ENCODE data around the gene DRAXIN.

Gene DRAXIN

GRCh38 chr1:11691302-11691914 is at the start of gene DRAXIN:
TSS of gene DRAXIN (plus strand) at chr1:11691710. CDS start at chr1:11706259, 14,549 bp downstream.
- DNase-seq = peak in 2 of 58 donors; percentile 36 to 55

- DNase-seq = no peak
These were observed 49.7 kb upstream of the DRAXIN start for GRCh38 chr1:11641776-11642305.

GRCh38 chr1:11642418-11643017 is 49.0 kb upstream of the DRAXIN start:
- DNase-seq = peak in 41 of 58 donors; percentile 13 to 72 (median 40)

GRCh38 chr1:11643782-11644181 is 47.7 kb upstream of the DRAXIN start:
- no peak for DNase-seq

GRCh38 chr1:11645270-11645669 is 46.2 kb upstream of the DRAXIN start:
- DNase-seq = no peak

GRCh38 chr1:11645670-11646265 is 45.7 kb upstream of the DRAXIN start:
- DNase-seq = peak in 54 of 58 donors; percentile 27 to 93 (median 70)

- DNase-seq = no peak
These were observed 45.2 kb upstream of the DRAXIN start for GRCh38 chr1:11646317-11646716.

- peak in 3 of 58 donors; percentile 9 to 55 (median 26) for DNase-seq
These were observed 44.2 kb upstream of the DRAXIN start for GRCh38 chr1:11647333-11647732.

GRCh38 chr1:11648039-11648438 is 43.5 kb upstream of the DRAXIN start:
- DNase-seq = peak in 56 of 58 donors; percentile 36 to 97 (median 87)

GRCh38 chr1:11648732-11649158 is 42.8 kb upstream of the DRAXIN start:
- DNase-seq = peak in 13 of 58 donors; percentile 22 to 67 (median 46)

GRCh38 chr1:11649237-11649623 is 42.3 kb upstream of the DRAXIN start:
- DNase-seq = peak in 1 of 58 donors; percentile 51

- no peak for DNase-seq
These were observed 41.7 kb upstream of the DRAXIN start for GRCh38 chr1:11649624-11650330.

- peak in 49 of 58 donors; percentile 18 to 80 (median 59) for DNase-seq
These were observed 41.0 kb upstream of the DRAXIN start for GRCh38 chr1:11650331-11650991.

- no peak for DNase-seq
These were observed 40.5 kb upstream of the DRAXIN start for GRCh38 chr1:11651017-11651416.

GRCh38 chr1:11652203-11652780 is 39.2 kb upstream of the DRAXIN start:
- no peak for DNase-seq

- peak in 3 of 58 donors; percentile 26 to 53 (median 45) for DNase-seq
These were observed 38.2 kb upstream of the DRAXIN start for GRCh38 chr1:11653101-11653860.

GRCh38 chr1:11653861-11654136 is 37.7 kb upstream of the DRAXIN start:
- DNase-seq = no peak

GRCh38 chr1:11654137-11654938 is 37.2 kb upstream of the DRAXIN start, which contains the start of the genes FBXO2 and FBXO44:
TSS of gene FBXO2 (minus strand) at chr1:11654429. CDS start at chr1:11654340, 89 bp downstream.
TSS of gene FBXO44 (plus strand) at chr1:11654877. CDS start at chr1:11655836, 959 bp downstream.
- peak in 47 of 58 donors; percentile 15 to 80 (median 44) for DNase-seq
